GM12878 (cell line): ENCODE measurements around the gene LHX5.

Experiments
- EP300 ChIP-seq, 2 experiments: fragments of 150-350 bp in 1 of 2; IDR thresholded peaks; 2 replicates each; pipeline ENCODE4 v1.6.1; 2011 to 2012; ENCODE audit warnings: low read depth in 2 of 2, low read length in 2 of 2, borderline replicate concordance in 1 of 2, improper control_type of control experiment in 1 of 2, inconsistent platforms in 1 of 2; ENCODE audit not compliant: control insufficient read depth in 1 of 2
- FOXK2 ChIP-seq: fragments of 450-650 bp; IDR thresholded peaks from 2 replicates; pipeline ENCODE4 v1.6.1; 2017; ENCODE audit warnings: mild to moderate bottlenecking, moderate library complexity
- JUND ChIP-seq: IDR thresholded peaks from 2 replicates; pipeline ENCODE4 v1.6.1; 2012; ENCODE audit warnings: low read depth, mild to moderate bottlenecking, low read length, improper control_type of control experiment, moderate library complexity
- SMC3 ChIP-seq: IDR thresholded peaks from 2 replicates; pipeline ENCODE4 v1.6.1; 2011; ENCODE audit warnings: low read length, improper control_type of control experiment, borderline replicate concordance
- ZNF274 ChIP-seq: IDR thresholded peaks from one replicate; pipeline ENCODE4 v1.8.0; 2011; ENCODE audit not compliant: insufficient read length, insufficient read depth

DNA sequence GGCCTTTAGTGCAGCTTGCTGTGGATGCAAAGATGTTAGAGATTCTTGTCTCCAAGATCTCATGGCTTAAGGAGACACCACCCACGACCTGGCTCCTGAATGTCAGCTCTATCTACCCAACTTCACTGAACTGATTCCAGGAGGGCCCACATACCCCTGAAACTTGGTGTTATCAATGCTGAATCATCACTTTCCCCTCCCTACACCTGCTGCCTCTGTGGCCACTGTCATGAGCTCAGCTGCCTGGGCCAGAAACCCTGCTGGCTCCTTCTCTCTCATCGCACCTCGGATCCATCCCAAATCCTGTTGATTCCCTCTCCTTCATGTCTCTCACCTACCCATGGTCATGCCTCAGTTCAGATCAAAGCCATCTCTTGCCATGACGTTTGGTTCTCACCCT lies 15.1 kb upstream of the LHX5 start:
- TF ChIP-seq FOXK2: no peak
- TF ChIP-seq SMC3: no peak
- no peak for TF ChIP-seq EP300 (IDR thresholded peaks at IDR 0.05; ENCODE audit: borderline replicate concordance in 1 of 2, control insufficient read depth in 1 of 2, low read depth in 2 of 2, low read length in 2 of 2)
- TF ChIP-seq ZNF274: no peak
- TF ChIP-seq JUND: no peak
